Esophagus muscularis mucosa (tissue), 4 donors: ENCODE results near the gene GALNS. TPM values are rescaled to one million over a fixed set of nuclear protein-coding genes. Genes with fewer than 3 reads are reported as not detected.

Source experiments
- DNase-seq: peaks from one replicate; pipeline ENCODE4 v3.0.0-alpha.2; 2017; ENCODE audit errors: extremely low spot score
- H3K27ac ChIP-seq, 4 donors: fragments of 200-600 bp; sonication (generic); replicated peaks in 1 of 4; 1 replicate in 3 of 4; 2 replicates in 1 of 4; pipeline ENCODE4 v1.5.1; 2016 to 2019; ENCODE audit warnings: mild to moderate bottlenecking in 1 of 4
- H3K27me3 ChIP-seq, 4 donors: fragments of 200-600 bp; sonication (generic); one replicate each; pipeline versions ENCODE4 v1.5.1 to v1.6.0; 2016 to 2019
- H3K36me3 ChIP-seq, 4 donors: fragments of 200-600 bp; sonication (generic); one replicate each; pipeline ENCODE4 v1.5.1; 2016 to 2019
- H3K4me1 ChIP-seq, 4 donors: fragments of 200-600 bp; sonication (generic); one replicate each; pipeline ENCODE4 v1.5.1; 2016 to 2019
- H3K4me3 ChIP-seq, 4 donors: fragments of 200-600 bp; sonication (generic); 1 replicate in 2 of 4; 2 replicates in 2 of 4; pipeline ENCODE4 v1.5.1; 2016 to 2019; ENCODE audit warnings: mild to moderate bottlenecking in 4 of 4, moderate library complexity in 1 of 4
- H3K9me3 ChIP-seq, 4 donors: fragments of 200-600 bp; sonication (generic); 1 replicate in 3 of 4; 2 replicates in 1 of 4; pipeline ENCODE4 v1.5.1; 2016 to 2019
- EP300 ChIP-seq: sonication (generic); formaldehyde crosslinking; IDR thresholded peaks from one replicate; pipeline ENCODE4 v1.6.1; 2017; ENCODE audit warnings: antibody characterized with exemption
- POLR2A ChIP-seq: fragments of 450-650 bp; IDR thresholded peaks from one replicate; pipeline ENCODE4 v1.6.1; 2017; ENCODE audit warnings: antibody characterized with exemption, moderate library complexity, mild to moderate bottlenecking, low read depth
- POLR2AphosphoS5 ChIP-seq, 2 donors: sonication (generic); formaldehyde crosslinking; IDR thresholded peaks; one replicate each; pipeline ENCODE4 v1.6.1; 2017; ENCODE audit warnings: antibody characterized with exemption in 2 of 2
- whole genome bisulfite sequencing: methylation state at CpG from one replicate; pipeline ENCODE4 v1.1.5; 2018; 5-methylcytosine and 5-hydroxymethylcytosine counted together
- intact Hi-C: fragments of 100-400 bp; cut with DNase I; formaldehyde crosslinking; loops from one replicate; pipeline ENCODE4 v1.15.1; 2023
- total RNA-seq, 4 donors: library from RNA; depleted of rRNA; stranded (reverse); fragments of >200 nt; gene quantifications; one replicate each; pipeline versions ENCODE4 v1.1.0 to v1.2.1, GENCODE V29; 2016
- TF ChIP-seq, protein P1 (sequence below), 3 experiments: fragments of 200-600 bp in 2 of 3; fragments of 450-650 bp in 1 of 3; sonication (generic) in 2 of 3; IDR thresholded peaks; one replicate each; pipeline ENCODE4 v1.5.1; 2017 to 2019; ENCODE audit warnings: antibody characterized with exemption in 3 of 3, mild to moderate bottlenecking in 2 of 3, moderate library complexity in 1 of 3

Gene GALNS
- total RNA-seq, 4 donors from 2014 or later: 9.5 to 19.1 (median 11.0) TPM

DNA sequence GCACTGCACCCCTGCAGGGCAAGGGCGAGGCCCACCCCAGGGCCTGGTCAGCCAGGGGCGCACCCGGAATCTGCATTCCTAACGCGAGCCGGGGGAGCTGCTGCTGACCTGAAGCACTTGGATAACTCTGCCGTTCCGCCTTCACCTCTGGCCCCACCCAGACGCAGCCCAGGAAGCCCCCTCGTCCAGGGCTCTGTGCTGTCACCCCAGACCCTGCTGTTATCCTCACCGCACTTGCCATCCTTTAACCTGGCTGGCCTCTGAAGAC, 23.0 kb upstream of the GALNS start:
- peaks cover 0 to 90% (median 26%) of the 10 kb centered on the region in 4 donors for H3K36me3 ChIP-seq
- no peak for DNase-seq
- peaks cover 8 to 15% (median 11%) of the 10 kb centered on the region in 4 donors for H3K4me1 ChIP-seq
- H3K4me3 ChIP-seq: no peak overlapping the region
- H3K27me3 ChIP-seq: peaks cover 0 to 76% (median 0%) of the 10 kb centered on the region in 4 donors
- 84% methylated on average over 10 of the region's 11 CpGs for WGBS
- no peak overlapping the region for H3K27ac ChIP-seq
- no peaks in the 10 kb centered on the region for H3K9me3 ChIP-seq
- intact Hi-C loops: no loop called here
- TF ChIP-seq, protein P1, sequence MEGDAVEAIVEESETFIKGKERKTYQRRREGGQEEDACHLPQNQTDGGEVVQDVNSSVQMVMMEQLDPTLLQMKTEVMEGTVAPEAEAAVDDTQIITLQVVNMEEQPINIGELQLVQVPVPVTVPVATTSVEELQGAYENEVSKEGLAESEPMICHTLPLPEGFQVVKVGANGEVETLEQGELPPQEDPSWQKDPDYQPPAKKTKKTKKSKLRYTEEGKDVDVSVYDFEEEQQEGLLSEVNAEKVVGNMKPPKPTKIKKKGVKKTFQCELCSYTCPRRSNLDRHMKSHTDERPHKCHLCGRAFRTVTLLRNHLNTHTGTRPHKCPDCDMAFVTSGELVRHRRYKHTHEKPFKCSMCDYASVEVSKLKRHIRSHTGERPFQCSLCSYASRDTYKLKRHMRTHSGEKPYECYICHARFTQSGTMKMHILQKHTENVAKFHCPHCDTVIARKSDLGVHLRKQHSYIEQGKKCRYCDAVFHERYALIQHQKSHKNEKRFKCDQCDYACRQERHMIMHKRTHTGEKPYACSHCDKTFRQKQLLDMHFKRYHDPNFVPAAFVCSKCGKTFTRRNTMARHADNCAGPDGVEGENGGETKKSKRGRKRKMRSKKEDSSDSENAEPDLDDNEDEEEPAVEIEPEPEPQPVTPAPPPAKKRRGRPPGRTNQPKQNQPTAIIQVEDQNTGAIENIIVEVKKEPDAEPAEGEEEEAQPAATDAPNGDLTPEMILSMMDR (IDR thresholded peaks at IDR 0.05): no peak
- TF ChIP-seq POLR2AphosphoS5 (IDR thresholded peaks at IDR 0.05) (no peak), EP300 (no peak), POLR2A (no peak)

DNA sequence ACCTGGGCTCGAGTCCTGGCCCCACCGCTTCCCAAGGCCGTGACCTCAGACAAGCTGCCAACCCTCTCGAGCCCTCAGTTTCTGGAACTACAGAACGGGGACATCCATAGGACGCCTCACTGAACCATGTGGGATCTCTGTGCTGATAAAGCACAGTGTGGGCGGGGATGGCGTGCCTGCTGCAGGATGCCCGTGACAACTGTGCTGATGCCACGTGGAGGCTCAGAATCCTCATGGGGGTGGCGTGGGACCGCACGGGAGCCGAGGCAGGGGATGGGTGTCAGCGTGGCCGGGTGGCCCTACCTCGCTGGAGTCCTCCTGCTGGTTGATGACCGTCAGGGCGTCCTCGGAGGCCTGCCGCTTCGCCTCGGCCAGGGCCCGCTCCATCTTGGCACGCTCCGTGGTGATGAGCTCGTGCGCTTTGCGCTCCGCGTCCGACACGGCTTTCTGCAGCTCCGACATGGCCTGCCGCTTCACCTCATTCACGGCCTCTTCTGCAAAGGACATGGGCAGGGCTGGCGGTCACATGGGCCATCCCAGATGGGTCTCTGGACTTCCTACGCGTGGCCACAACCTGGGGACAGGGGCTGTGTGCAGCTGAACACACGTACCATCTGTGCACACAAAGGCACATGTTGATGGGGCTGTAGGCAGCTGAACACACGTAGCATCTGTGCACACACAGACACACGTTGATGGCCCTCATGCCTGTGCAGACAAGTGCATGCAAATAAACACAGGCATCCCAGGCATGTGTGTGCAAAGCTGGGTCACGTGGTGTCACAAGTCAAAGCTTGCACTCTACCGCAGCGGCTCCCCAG, 22.4 kb upstream of the GALNS start:
- WGBS: 96% methylated on average over 26 of the region's 45 CpGs

DNA sequence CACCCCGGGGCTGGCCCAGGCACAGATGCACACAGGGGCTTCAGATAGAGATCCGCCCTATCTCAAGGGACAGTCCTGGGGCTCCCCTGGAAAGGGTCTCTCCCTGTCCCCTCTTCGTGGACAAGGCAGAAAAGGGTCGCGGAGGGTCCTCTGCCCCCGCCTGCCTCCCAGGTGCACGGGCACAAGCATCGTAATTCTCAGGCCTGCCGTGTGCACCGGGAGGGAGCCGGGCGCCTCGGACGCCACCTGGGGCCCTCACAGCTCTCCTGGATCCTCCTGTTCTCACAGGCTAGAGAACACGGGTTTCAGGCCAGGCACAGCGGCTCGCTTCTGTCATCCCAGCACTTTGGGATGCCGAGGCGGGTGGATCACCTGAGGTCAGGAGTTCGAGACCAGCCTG, 21.6 kb upstream of the GALNS start:
- 92% methylated on average over 18 of the region's 20 CpGs for WGBS
- H3K27me3 ChIP-seq: peaks cover 0 to 70% (median 0%) of the 10 kb centered on the region in 4 donors
- no peak for DNase-seq
- no peak for TF ChIP-seq EP300
- no peak for TF ChIP-seq POLR2AphosphoS5 (IDR thresholded peaks at IDR 0.05)
- TF ChIP-seq POLR2A: no peak
- TF ChIP-seq, protein P1 (IDR thresholded peaks at IDR 0.05): no peak
- no peaks in the 10 kb centered on the region for H3K9me3 ChIP-seq
- H3K27ac ChIP-seq: no peak overlapping the region
- no peak overlapping the region for H3K4me3 ChIP-seq
- intact Hi-C loops: no loop called here
- H3K4me1 ChIP-seq: peaks cover 8 to 15% (median 11%) of the 10 kb centered on the region in 4 donors
- peaks cover 0 to 80% (median 18%) of the 10 kb centered on the region in 4 donors for H3K36me3 ChIP-seq

More for the DNA sequence above, 22.4 kb upstream of the GALNS start:
- Histone ChIP-seq H3K36me3 (peaks cover 0 to 88% (median 24%) of the 10 kb centered on the region in 4 donors), H3K4me3 (no peak overlapping the region), H3K9me3 (no peaks in the 10 kb centered on the region), H3K4me1 (peaks cover 8 to 15% (median 11%) of the 10 kb centered on the region in 4 donors), H3K27ac (no peak overlapping the region), H3K27me3 (peaks cover 0 to 71% (median 0%) of the 10 kb centered on the region in 4 donors)
- intact Hi-C loops: no loop called here
- DNase-seq: no peak
- TF ChIP-seq, protein P1 (IDR thresholded peaks at IDR 0.05): no peak
- TF ChIP-seq EP300: no peak
- no peak for TF ChIP-seq POLR2AphosphoS5 (IDR thresholded peaks at IDR 0.05)
- no peak for TF ChIP-seq POLR2A

DNA sequence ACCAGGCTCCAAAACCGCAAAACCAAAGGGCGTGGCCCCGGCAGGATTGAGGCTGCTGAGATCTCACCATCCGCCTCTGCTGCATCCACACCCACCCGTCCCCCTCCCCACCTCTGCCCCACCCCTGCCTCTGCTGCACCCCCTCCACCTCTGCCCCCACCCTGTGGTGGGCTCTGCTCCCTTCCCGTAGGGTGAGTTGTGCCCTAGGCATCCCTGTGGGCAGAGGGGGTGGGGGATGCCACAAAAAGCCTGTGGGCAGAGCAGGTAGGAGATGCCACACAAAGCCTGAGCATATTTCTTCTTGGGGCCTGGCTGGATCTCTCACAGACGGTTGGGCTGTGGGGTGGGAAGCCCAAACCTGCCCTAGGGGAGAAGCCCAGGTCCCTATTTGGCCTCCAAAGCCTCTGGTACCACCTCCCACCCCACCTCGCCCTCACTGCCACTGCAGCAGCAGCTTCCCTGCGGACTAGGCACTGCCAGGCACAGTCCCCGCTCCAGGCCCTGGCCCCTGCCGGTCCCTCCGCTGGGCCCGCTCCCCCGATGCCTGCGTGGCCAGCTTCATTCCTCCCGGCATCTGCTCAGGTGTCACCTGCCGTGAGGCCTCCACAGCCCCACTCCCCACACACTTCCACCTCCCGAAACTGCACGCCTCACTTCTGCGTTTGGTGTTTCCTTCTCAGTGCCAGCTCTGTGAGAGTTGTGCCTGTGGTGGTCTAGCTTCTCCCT, 21.0 kb upstream of the GALNS start:
- DNase-seq: no peak
- no peak overlapping the region for H3K4me3 ChIP-seq
- H3K36me3 ChIP-seq: peaks cover 0 to 76% (median 15%) of the 10 kb centered on the region in 4 donors
- no peak overlapping the region for H3K27ac ChIP-seq
- intact Hi-C loops: no loop called here
- 82% methylated on average over 19 of the region's 20 CpGs for WGBS
- peaks cover 8 to 15% (median 11%) of the 10 kb centered on the region in 4 donors for H3K4me1 ChIP-seq
- TF ChIP-seq EP300: no peak
- TF ChIP-seq POLR2AphosphoS5 (IDR thresholded peaks at IDR 0.05): no peak
- TF ChIP-seq, protein P1 (IDR thresholded peaks at IDR 0.05): no peak
- no peak for TF ChIP-seq POLR2A
- H3K9me3 ChIP-seq: no peaks in the 10 kb centered on the region
- H3K27me3 ChIP-seq: peaks cover 0 to 70% (median 0%) of the 10 kb centered on the region in 4 donors
